BLaER1 (cell line): ENCODE data around the gene RPL41.

Source experiments
- H3K27ac ChIP-seq: shearing (Covaris generic); formaldehyde crosslinking; 2 replicates; pipeline ENCODE4 v1.8.1; 2022
- H3K27me3 ChIP-seq: shearing (Covaris generic); formaldehyde crosslinking; 2 replicates; pipeline ENCODE4 v1.8.1; 2022
- H3K36me3 ChIP-seq: shearing (Covaris generic); formaldehyde crosslinking; 2 replicates; pipeline ENCODE4 v1.8.1; 2022
- H3K4me1 ChIP-seq: shearing (Covaris generic); formaldehyde crosslinking; 2 replicates; pipeline ENCODE4 v1.8.1; 2022
- H3K4me2 ChIP-seq: shearing (Covaris generic); formaldehyde crosslinking; 2 replicates; pipeline ENCODE4 v1.8.1; 2022
- H3K4me3 ChIP-seq: shearing (Covaris generic); formaldehyde crosslinking; 2 replicates; pipeline ENCODE4 v1.8.1; 2022
- H3K9ac ChIP-seq: shearing (Covaris generic); formaldehyde crosslinking; 2 replicates; pipeline ENCODE4 v1.8.1; 2022
- H3K9me3 ChIP-seq: shearing (Covaris generic); formaldehyde crosslinking; 2 replicates; pipeline ENCODE4 v1.8.1; 2022
- H4K20me1 ChIP-seq: shearing (Covaris generic); formaldehyde crosslinking; 2 replicates; pipeline ENCODE4 v1.8.1; 2022
- Cebpa-rat ChIP-seq: shearing (Covaris generic); IDR thresholded peaks from 2 replicates; pipeline ENCODE4 v1.8.1; 2022

The RPL41 gene

DNA sequence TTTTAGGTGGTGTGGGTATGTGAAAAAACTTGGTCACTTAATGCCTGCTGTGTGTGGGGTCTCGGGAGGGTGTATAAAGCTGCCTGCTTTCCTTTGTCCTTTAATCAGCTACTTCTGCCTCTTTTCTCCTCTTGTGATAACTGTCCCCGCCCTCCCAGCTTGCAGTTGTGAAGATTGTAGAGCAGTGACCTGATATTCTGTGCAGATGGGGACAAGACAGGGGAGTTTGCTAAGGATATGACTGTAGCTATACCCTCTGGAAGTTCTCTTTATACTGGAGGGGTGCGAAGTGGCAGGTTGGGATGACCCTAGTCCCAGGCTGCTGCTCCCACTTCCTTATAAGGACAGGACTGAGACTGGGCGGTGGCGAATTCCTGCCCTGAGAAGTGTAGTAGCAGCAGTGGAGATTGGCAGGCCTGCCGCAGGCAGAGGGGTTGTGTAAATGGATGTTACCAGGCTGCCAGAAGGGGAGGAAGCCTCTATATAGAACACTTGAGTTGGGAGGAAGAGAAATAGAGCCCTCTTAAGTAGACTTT, 42.6 kb downstream of the RPL41 start:
- Histone ChIP-seq H4K20me1 (peaks cover 53% of the 10 kb centered on the region), H3K4me3 (peak overlapping the region; percentile 94), H3K27ac (peak overlapping the region; percentile 93), H3K36me3 (peaks cover 70% of the 10 kb centered on the region), H3K9ac (peak overlapping the region; percentile 98), H3K27me3 (no peaks in the 10 kb centered on the region), H3K9me3 (no peaks in the 10 kb centered on the region), H3K4me1 (peaks cover 58% of the 10 kb centered on the region), H3K4me2 (peak overlapping the region; percentile 95)
- TF ChIP-seq Cebpa-rat, result no peak

DNA sequence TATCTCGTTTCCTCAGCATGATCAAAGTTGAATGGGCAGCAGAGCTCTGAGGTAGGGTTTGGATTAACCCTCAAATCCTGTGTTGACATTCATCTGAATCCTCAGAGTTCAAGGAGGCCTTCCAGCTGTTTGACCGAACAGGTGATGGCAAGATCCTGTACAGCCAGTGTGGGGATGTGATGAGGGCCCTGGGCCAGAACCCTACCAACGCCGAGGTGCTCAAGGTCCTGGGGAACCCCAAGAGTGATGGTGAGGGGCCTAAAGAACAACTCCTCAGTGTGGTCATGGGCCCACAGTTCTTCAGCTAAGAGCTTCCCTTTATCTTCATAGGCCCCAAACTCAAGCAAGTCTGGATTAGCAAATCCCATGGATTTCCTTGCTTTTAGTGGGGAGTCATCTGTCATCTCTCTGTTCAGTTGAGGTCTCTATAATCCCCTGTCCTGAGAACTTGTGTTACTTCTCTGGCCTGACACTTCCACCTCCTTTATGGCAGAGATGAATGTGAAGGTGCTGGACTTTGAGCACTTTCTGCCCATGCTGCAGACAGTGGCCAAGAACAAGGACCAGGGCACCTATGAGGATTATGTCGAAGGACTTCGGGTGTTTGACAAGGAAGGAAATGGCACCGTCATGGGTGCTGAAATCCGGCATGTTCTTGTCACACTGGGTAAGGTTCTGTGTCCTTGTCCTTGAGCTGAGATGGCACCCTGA, 43.2 kb downstream of the RPL41 start:
- Histone ChIP-seq H3K27me3 (no peaks in the 10 kb centered on the region), H3K9me3 (no peaks in the 10 kb centered on the region), H3K9ac (peak overlapping the region; percentile 98), H3K27ac (peak overlapping the region; percentile 93), H3K4me1 (peaks cover 52% of the 10 kb centered on the region), H3K4me3 (peak overlapping the region; percentile 94), H3K36me3 (peaks cover 70% of the 10 kb centered on the region), H4K20me1 (peaks cover 58% of the 10 kb centered on the region), H3K4me2 (peak overlapping the region; percentile 95)
- no peak for TF ChIP-seq Cebpa-rat

DNA sequence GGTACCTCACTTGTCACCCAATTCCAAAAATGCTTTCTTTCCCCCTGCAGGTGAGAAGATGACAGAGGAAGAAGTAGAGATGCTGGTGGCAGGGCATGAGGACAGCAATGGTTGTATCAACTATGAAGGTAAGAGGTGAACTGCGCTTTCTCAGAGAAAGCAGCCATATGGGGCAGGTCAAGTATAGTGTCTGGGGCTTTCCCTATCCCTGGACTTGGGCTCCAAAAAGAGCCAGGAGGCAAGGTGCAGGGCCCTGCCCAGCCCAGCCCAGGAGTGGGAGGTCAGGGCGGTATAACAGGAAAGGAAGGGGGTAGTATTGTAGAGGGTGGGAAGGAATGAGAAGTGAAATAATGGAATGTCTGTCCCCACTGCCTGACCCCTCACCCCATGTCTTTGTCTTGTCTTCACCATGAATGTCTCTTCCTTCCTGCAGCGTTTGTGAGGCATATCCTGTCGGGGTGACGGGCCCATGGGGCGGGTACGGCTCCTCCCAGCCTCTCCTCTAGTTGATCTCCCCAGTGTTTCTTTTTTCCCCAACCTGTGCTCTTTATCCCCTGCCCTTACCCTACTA, 43.8 kb downstream of the RPL41 start:
- H3K9me3 ChIP-seq, result no peaks in the 10 kb centered on the region
- H3K4me3 ChIP-seq, result peak overlapping the region; percentile 94
- peak overlapping the region; percentile 98 for H3K9ac ChIP-seq
- TF ChIP-seq Cebpa-rat, result no peak
- H3K4me2 ChIP-seq, result peak overlapping the region; percentile 95
- peaks cover 47% of the 10 kb centered on the region for H3K4me1 ChIP-seq
- no peaks in the 10 kb centered on the region for H3K27me3 ChIP-seq
- peaks cover 70% of the 10 kb centered on the region for H3K36me3 ChIP-seq
- peaks cover 64% of the 10 kb centered on the region for H4K20me1 ChIP-seq
- peak overlapping the region; percentile 93 for H3K27ac ChIP-seq

DNA sequence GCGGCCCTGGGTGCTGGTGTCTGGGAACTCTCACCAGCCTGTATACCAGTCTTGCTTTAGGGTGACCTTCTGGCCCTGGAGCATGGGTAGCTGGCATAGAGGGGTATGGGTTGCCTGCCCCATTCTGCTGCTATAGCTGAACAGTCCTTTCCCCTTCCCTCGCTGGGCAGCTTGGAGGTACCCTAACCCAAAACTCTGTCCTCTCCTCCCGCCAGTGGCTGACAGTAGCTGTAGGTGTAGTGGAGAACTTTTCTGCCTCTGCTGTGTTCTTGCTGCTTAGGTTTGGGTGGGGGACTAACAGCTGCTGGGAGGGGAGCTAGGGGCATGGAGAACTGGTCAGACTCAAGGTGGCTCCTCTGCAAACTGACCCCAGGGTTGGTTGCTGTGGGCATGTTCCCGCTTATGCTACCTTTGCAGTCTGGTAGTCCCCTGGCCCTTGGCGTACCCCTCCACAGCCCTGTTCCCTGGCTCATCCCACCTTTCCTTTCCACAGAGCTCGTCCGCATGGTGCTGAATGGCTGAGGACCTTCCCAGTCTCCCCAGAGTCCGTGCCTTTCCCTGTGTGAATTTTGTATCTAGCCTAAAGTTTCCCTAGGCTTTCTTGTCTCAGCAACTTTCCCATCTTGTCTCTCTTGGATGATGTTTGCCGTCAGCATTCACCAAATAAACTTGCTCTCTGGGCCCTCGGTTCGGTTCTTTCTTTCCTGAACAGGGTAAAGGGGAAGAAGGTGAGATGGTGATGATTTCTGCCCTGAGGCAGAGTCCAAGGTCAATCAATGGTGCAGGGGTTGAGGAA, 44.7 kb downstream of the RPL41 start:
- H3K4me1 ChIP-seq, result peaks cover 39% of the 10 kb centered on the region
- peaks cover 70% of the 10 kb centered on the region for H3K36me3 ChIP-seq
- peak overlapping the region; percentile 94 for H3K4me3 ChIP-seq
- H3K27me3 ChIP-seq, result no peaks in the 10 kb centered on the region
- H3K9ac ChIP-seq, result peak overlapping the region; percentile 98
- TF ChIP-seq Cebpa-rat, result no peak
- no peaks in the 10 kb centered on the region for H3K9me3 ChIP-seq
- H3K4me2 ChIP-seq, result peak overlapping the region; percentile 95
- peaks cover 67% of the 10 kb centered on the region for H4K20me1 ChIP-seq
- H3K27ac ChIP-seq, result peak overlapping the region; percentile 93

DNA sequence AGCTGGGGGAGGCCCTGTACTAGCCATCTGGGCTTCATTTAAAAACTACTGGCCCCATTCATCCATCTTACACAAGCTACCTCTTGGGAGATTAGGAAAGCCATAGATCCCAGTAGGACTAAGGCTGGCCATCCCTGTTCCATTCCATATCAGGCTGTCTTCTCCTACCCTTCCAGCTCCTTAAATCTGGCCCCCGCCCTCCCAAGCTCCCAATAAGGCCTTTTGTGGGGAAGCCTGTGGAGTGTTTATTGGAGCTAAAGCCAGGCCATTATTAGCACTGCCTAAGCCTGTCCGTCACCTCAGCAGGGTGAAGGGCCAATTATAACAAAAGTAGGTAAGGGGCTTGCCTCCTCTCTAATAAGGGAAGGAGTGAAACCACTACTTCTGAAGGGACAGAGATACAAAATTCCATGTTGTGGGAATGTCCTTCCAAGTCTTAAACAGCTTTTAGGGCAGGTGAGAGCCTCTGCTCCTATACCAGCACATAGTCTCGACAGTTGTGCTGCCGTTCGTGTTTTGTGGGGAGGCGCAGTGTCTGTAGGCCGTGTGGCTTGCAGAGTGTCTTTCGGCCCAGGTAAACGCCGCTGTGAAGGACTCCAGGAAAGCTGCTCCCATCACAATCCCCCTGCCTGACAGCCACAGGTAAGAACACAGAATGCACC, 45.4 kb downstream of the RPL41 start:
- H3K9ac ChIP-seq, result peak overlapping the region; percentile 98; the same call in 1 of the 2 replicates
- H3K4me1 ChIP-seq, result peaks cover 32% of the 10 kb centered on the region
- H3K36me3 ChIP-seq, result peaks cover 77% of the 10 kb centered on the region
- H4K20me1 ChIP-seq, result peaks cover 67% of the 10 kb centered on the region
- no peak overlapping the region for H3K4me3 ChIP-seq
- peak overlapping the region; percentile 95 for H3K4me2 ChIP-seq
- TF ChIP-seq Cebpa-rat, result no peak
- no peaks in the 10 kb centered on the region for H3K27me3 ChIP-seq
- no peaks in the 10 kb centered on the region for H3K9me3 ChIP-seq
- 0 out of 2 replicates have a peak overlapping the region, but pooled peaks have one; percentile 18 for H3K27ac ChIP-seq

DNA sequence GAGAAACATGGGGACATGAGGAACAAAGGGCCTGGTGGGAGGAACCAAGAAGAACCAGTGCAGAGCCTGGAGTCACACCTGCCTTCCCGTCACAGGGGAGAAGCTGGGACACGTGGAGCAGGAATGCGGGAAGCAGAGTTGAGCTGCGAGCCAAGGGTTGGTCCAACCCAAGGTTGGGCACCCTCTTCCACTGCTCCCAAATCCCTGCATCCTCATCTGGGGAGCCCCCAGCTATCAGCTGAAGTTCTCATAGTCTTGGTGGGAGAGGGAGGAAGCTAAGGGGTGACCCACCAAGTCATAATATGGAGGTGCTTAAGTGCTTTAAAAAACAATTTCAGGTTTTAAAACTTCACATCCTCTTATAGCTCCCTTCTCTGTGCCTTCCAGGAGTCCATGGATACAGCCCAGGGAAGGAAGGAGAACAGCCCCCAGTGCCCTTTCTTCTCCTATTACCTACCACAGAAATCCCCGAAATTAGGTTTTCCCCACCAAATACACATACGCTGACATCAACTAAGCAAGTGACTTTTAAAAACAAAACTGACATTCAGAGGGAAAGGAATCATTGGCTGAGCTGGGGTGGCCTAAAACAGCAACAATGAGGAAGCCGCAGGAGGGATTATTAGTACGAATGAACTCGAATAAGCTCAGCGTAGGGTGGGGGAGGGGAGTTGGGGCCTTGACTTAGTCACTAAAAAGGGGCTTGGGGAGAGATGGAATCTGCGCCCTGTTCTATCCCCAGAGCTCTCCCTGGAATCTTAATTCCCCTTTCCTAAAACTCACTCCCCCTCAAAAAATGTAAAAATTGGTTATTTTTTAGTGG, 46.2 kb downstream of the RPL41 start:
- peaks cover 29% of the 10 kb centered on the region for H3K4me1 ChIP-seq
- peaks cover 86% of the 10 kb centered on the region for H3K36me3 ChIP-seq
- H3K27me3 ChIP-seq, result no peaks in the 10 kb centered on the region
- H3K4me3 ChIP-seq, result no peak overlapping the region
- H4K20me1 ChIP-seq, result peaks cover 67% of the 10 kb centered on the region
- H3K27ac ChIP-seq, result no peak overlapping the region
- no peaks in the 10 kb centered on the region for H3K9me3 ChIP-seq
- no peak overlapping the region for H3K4me2 ChIP-seq
- 0 out of 2 replicates have a peak overlapping the region, but pooled peaks have one; percentile 1 for H3K9ac ChIP-seq
- no peak for TF ChIP-seq Cebpa-rat

DNA sequence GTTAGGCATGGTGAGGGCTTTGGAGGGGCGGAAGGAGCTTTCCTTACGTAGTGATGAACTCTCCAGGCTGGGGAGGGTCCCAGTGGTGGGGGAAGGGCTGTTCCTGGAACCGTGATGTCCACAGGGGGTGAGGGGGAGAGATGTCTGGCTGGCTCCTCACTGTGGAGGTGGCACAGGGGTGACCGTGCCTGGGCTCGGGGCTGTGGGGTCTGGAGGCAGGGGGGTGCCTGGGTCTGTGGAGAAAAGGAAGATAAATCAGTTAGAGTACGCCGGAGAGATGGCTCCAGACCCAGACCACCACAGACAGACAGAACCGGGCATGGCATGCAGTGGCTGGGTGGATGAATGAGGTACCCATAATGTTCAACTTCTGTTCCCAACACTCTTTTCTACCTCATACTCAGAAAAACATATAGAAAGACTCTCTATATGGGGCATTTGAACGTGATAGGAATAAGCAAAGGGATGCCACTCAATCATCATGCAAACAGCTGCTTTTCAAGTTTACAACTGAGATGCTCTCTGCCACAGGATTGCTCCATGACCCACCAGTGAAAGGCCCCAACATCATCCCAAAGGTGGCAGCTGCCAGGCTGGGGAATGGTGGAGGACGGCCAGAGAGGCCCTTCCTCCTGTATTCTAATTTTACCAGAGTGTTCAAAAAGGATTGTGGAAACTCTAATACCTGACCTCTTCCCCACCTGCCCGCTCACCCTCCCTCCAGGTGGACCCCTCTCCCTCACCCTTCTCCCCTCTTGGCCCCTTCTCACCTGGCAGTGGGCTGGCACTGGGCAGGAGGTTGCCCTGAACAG, 47.3 kb downstream of the RPL41 start:
- Histone ChIP-seq H4K20me1 (peaks cover 64% of the 10 kb centered on the region), H3K4me2 (no peak overlapping the region), H3K27me3 (no peaks in the 10 kb centered on the region), H3K27ac (no peak overlapping the region), H3K9me3 (no peaks in the 10 kb centered on the region), H3K9ac (no peak overlapping the region), H3K36me3 (peaks cover 96% of the 10 kb centered on the region), H3K4me1 (peaks cover 29% of the 10 kb centered on the region), H3K4me3 (no peak overlapping the region)
- TF ChIP-seq Cebpa-rat, result no peak

DNA sequence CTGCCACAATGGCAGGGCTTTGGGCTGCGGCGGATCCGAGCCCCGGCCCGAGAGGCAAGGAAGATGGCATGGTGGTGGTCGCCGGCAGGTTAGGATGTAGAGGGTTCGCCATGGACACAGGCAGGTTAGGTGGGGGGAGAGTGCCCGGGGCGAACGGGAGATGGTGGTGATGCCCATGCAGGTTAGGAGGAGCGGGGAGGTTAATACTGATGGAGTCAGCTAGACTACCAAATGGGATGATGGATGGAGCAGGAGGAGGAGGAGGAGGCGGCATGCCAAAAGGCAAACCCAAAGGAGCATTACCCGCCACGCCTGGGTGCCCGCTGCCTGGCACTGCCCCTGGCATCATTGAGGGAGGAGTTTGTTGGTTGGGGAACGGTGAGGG, 47.9 kb downstream of the RPL41 start:
- Histone ChIP-seq H3K4me3 (no peak overlapping the region), H4K20me1 (peaks cover 58% of the 10 kb centered on the region), H3K27me3 (no peaks in the 10 kb centered on the region), H3K9me3 (no peaks in the 10 kb centered on the region), H3K9ac (no peak overlapping the region), H3K4me2 (no peak overlapping the region), H3K36me3 (peaks cover 100% of the 10 kb centered on the region), H3K4me1 (peaks cover 26% of the 10 kb centered on the region), H3K27ac (no peak overlapping the region)
- no peak for TF ChIP-seq Cebpa-rat
